K562 (cell line): ENCODE results near the gene ROBO1. TPM values are rescaled to one million over a fixed set of nuclear protein-coding genes. Genes with fewer than 3 reads are reported as not detected.

Experiments used
- ATAC-seq: fragments of 200-7000 bp; cut with Tn5 transposase; 3 replicates; pipeline ENCODE4 v1.9.1; 2020; ENCODE audit warnings: moderate library complexity
- BruUV-seq: library from RNA; stranded (reverse); fragments of 400-500 nt; replicated peaks from 2 replicates; lab custom pipeline; 2021; lab: Mats Ljungman, UMichigan
- CTCF ChIA-PET: fragments of 300-600 bp; formaldehyde crosslinking; extraction: SDS; loops from one replicate; lab custom pipeline; 2021; ENCODE audit warnings: low intra/inter-chr PET ratio; lab: Yijun Ruan, JAX
- POLR2A ChIA-PET: fragments of 300-600, 350-650 bp; sonication (Branson Sonifier 250); formaldehyde crosslinking; extraction: SDS; loops from one replicate; lab custom pipeline; 2021; ENCODE audit warnings: antibody characterized with exemption, inconsistent platforms; lab: Yijun Ruan, JAX
- DNase-seq, 4 experiments: peaks; one replicate each; pipeline versions ENCODE4 v3.0.0 to v3.0.0-alpha.2; 2011 to 2018; ENCODE audit warnings: low spot score in 3 of 4, mixed read lengths in 3 of 4; ENCODE audit errors: extremely low read depth in 1 of 4
- FAIRE-seq: peaks from 2 replicates; lab custom pipeline; 2011; peaks lifted over from hg19 to GRCh38; lab: Jason Lieb, UNC
- H2AFZ ChIP-seq: 2 replicates; pipeline ENCODE4 v1.6.0; 2011; ENCODE audit warnings: low read depth, low read length, control low read depth, inconsistent platforms
- H3K27ac ChIP-seq: fragments of 200-600 bp; 3 replicates; pipeline ENCODE4 v1.8.0; 2011; ENCODE audit warnings: low read depth, mild to moderate bottlenecking, control low read depth, inconsistent platforms, low read length, moderate library complexity, mixed read lengths; ENCODE audit errors: extremely low read depth
- H3K27me3 ChIP-seq, 2 experiments: fragments of 300-600 bp in 1 of 2; 2 replicates in 1 of 2; 3 replicates in 1 of 2; pipeline versions ENCODE4 v1.6.0 to v1.8.0; 2011; ENCODE audit warnings: inconsistent platforms in 2 of 2, low read length in 2 of 2, mild to moderate bottlenecking in 1 of 2, mixed read lengths in 1 of 2, moderate library complexity in 1 of 2; ENCODE audit not compliant: control insufficient read depth in 2 of 2, insufficient read depth in 2 of 2
- H3K36me3 ChIP-seq: fragments of 300-600 bp; 3 replicates; pipeline ENCODE4 v1.8.0; 2011; ENCODE audit warnings: mild to moderate bottlenecking, low read length, inconsistent platforms; ENCODE audit not compliant: control insufficient read depth, insufficient read depth
- H3K4me1 ChIP-seq, 2 experiments: fragments of 200-600 bp in 1 of 2; replicated peaks in 1 of 2; 2 replicates in 1 of 2; 3 replicates in 1 of 2; pipeline versions ENCODE4 v1.5.1 to v1.8.0; 2011; ENCODE audit warnings: inconsistent platforms in 2 of 2, low read length in 2 of 2, mild to moderate bottlenecking in 1 of 2, mixed read lengths in 1 of 2, moderate library complexity in 1 of 2; ENCODE audit not compliant: control insufficient read depth in 2 of 2, insufficient read depth in 2 of 2
- H3K4me2 ChIP-seq: 2 replicates; pipeline ENCODE4 v1.6.1; 2011; ENCODE audit warnings: low read length, control low read depth, inconsistent platforms, mixed read lengths; ENCODE audit not compliant: insufficient read depth
- H3K4me3 ChIP-seq: fragments of 200-600 bp; sonication (generic), shearing (Covaris generic); 2 replicates; pipeline ENCODE4 v1.5.1; 2016; ENCODE audit warnings: control low read depth, inconsistent platforms
- H3K79me2 ChIP-seq: fragments of 200-600 bp; 3 replicates; pipeline ENCODE4 v1.8.0; 2011; ENCODE audit warnings: low read length, inconsistent platforms; ENCODE audit not compliant: control insufficient read depth, insufficient read depth
- H3K9ac ChIP-seq, 2 experiments: 2 replicates each; pipeline versions ENCODE4 v1.6.0 to v1.6.1; 2011; ENCODE audit warnings: low read depth in 2 of 2, low read length in 2 of 2, control low read depth in 1 of 2, inconsistent platforms in 1 of 2, mild to moderate bottlenecking in 1 of 2, mixed read lengths in 1 of 2; ENCODE audit not compliant: insufficient read depth in 1 of 2
- H3K9me1 ChIP-seq: one replicate; pipeline ENCODE4 v1.6.0; 2011; ENCODE audit warnings: inconsistent platforms, mild to moderate bottlenecking, low read length, moderate library complexity; ENCODE audit not compliant: control insufficient read depth, insufficient read depth
- H3K9me3 ChIP-seq: replicated peaks from 2 replicates; pipeline ENCODE4 v1.5.1; 2011; ENCODE audit warnings: low read depth, low read length, inconsistent platforms; ENCODE audit not compliant: control insufficient read depth, insufficient read depth
- H4K20me1 ChIP-seq: replicated peaks from 2 replicates; pipeline ENCODE4 v1.6.1; 2011; ENCODE audit warnings: low read length, inconsistent platforms, mixed read lengths; ENCODE audit not compliant: control insufficient read depth, insufficient read depth
- ARID1B ChIP-seq: fragments of 450-650 bp; IDR thresholded peaks from 2 replicates; pipeline ENCODE4 v1.6.1; 2016; ENCODE audit warnings: antibody characterized with exemption, mild to moderate bottlenecking, inconsistent platforms
- JUNB ChIP-seq: fragments of 450-650 bp; formaldehyde crosslinking; conservative IDR thresholded peaks from 2 replicates; pipeline ENCODE4 v1.4.0; 2020; ENCODE audit warnings: mild to moderate bottlenecking
- KDM5B ChIP-seq: fragments of 200-600 bp; sonication (generic); IDR thresholded peaks from 2 replicates; pipeline ENCODE4 v1.6.1; 2012; ENCODE audit warnings: low read depth, mild to moderate bottlenecking, moderate library complexity, low read length, control low read depth, inconsistent platforms; ENCODE audit not compliant: insufficient replicate concordance
- MITF ChIP-seq: IDR thresholded peaks from 2 replicates; pipeline ENCODE4 v1.6.1; 2014; ENCODE audit warnings: antibody characterized with exemption
- MXI1 ChIP-seq: IDR thresholded peaks from 2 replicates; pipeline ENCODE4 v1.6.1; 2011; ENCODE audit warnings: low read depth, mild to moderate bottlenecking, improper control_type of control experiment, low read length
- POU5F1 ChIP-seq: fragments of 150-350 bp; IDR thresholded peaks from 2 replicates; pipeline ENCODE4 v1.6.1; 2014; ENCODE audit warnings: borderline replicate concordance, low read length, low read depth, mild to moderate bottlenecking; ENCODE audit not compliant: partially characterized antibody
- PRMT5 ChIP-seq: sonication (generic); formaldehyde crosslinking; IDR thresholded peaks from 2 replicates; pipeline ENCODE4 v1.5.0; 2020; ENCODE audit warnings: missing genetic modification reagents
- RBM39 ChIP-seq: fragments of 200-400 bp; formaldehyde crosslinking; optimal IDR thresholded peaks from 2 replicates; pipeline ENCODE3; 2018; ENCODE audit warnings: low read depth, low read length
- SMAD3 ChIP-seq: fragments of 450-650 bp; formaldehyde crosslinking; conservative IDR thresholded peaks from 2 replicates; pipeline ENCODE4 v1.4.0; 2020; ENCODE audit warnings: mild to moderate bottlenecking
- SNRNP70 ChIP-seq: fragments of 200-400 bp; formaldehyde crosslinking; optimal IDR thresholded peaks from 2 replicates; pipeline ENCODE3; 2017; ENCODE audit warnings: low read depth, low read length
- SREBF1 ChIP-seq: fragments of 150-350 bp; IDR thresholded peaks from 2 replicates; pipeline ENCODE4 v1.6.1; 2014; ENCODE audit warnings: antibody characterized with exemption, low read depth, low read length, borderline replicate concordance
- TFAM ChIP-seq: fragments of 250-450 bp; sonication (Bioruptor Pico); conservative IDR thresholded peaks from 2 replicates; pipeline ENCODE4 v1.5.0; 2021; ENCODE audit warnings: mild to moderate bottlenecking, moderate library complexity
- ZBTB1 ChIP-seq: sonication (generic); formaldehyde crosslinking; IDR thresholded peaks from 2 replicates; pipeline ENCODE4 v1.8.1; 2023; ENCODE audit warnings: missing genetic modification reagents, low read depth, mild to moderate bottlenecking, borderline replicate concordance
- ZNF280A ChIP-seq: fragments of 450-650 bp; IDR thresholded peaks from 2 replicates; pipeline ENCODE4 v1.6.1; 2018; ENCODE audit warnings: mild to moderate bottlenecking, low read depth; ENCODE audit not compliant: partially characterized antibody
- ZNF311 ChIP-seq: fragments of 250-450 bp; sonication (Bioruptor Pico); IDR thresholded peaks from 2 replicates; pipeline ENCODE4 v1.4.0; 2020; ENCODE audit warnings: mild to moderate bottlenecking, moderate library complexity
- ZNF398 ChIP-seq: fragments of 250-450 bp; sonication (Bioruptor Pico); IDR thresholded peaks from 2 replicates; pipeline ENCODE4 v1.8.0; 2021; ENCODE audit warnings: moderate library complexity, mild to moderate bottlenecking, inconsistent platforms
- WGBS: fragments of 100-300 bp; shearing (Covaris generic); methylation state at CpG from one replicate; pipeline ENCODE4 v1.1.6; 2016; ENCODE audit warnings: low coverage, mixed read lengths; ENCODE audit not compliant: insufficient coverage; ENCODE audit errors: missing lambda C conversion rate; 5-methylcytosine and 5-hydroxymethylcytosine counted together
- in situ Hi-C: fragments of 300-500 bp; cut with MboI; formaldehyde crosslinking; loops from 4 replicates; pipeline ENCODE4 v1.15.0; 2018; ENCODE audit warnings: inconsistent platforms, mixed read lengths
- intact Hi-C: fragments of 100-400 bp; cut with micrococcal nuclease; formaldehyde crosslinking; loops from 2 replicates; pipeline ENCODE4 v1.14.2; 2022
- polyA plus RNA-seq, 8 experiments: library from polyadenylated mRNA; depleted of rRNA in 4 of 8; stranded (reverse) in 5 of 8; unstranded in 3 of 8; fragments of >200 nt; fragmentation: Nextera tagmentation in 2 of 8; fragmentation: Illumina TruSeq in 1 of 8; extraction: Ambion mirVana in 2 of 8; extraction: Trizol in 1 of 8; gene quantifications; 2 replicates each; pipeline versions ENCODE4 v1.2.1 to v1.2.3, GENCODE V29; 2011 to 2014; ENCODE audit warnings: inconsistent platforms in 1 of 8, missing spikeins in 1 of 8
- total RNA-seq, 7 experiments: library from RNA; depleted of rRNA in 6 of 7; stranded (reverse); fragments of >200 nt in 6 of 7; fragmentation: Illumina TruSeq in 2 of 7; extraction: Trizol in 2 of 7; gene quantifications; 2 replicates each; pipeline versions ENCODE4 v1.2.1 to v1.2.3, GENCODE V29; 2011 to 2021; ENCODE audit warnings: low replicate concordance in 1 of 7

Gene ROBO1
- total and polyA plus RNA-seq, 9 of the 15 experiments (the other 6 are each of a cell fraction or from before 2014, with no cell fraction given): 0.01 to 0.53 (median 0.17) TPM; not detected in 5

- TF ChIP-seq ARID1B (no peak), SMAD3 (CRISPR knock-in tag) (no peak), KDM5B (no peak), MXI1 (no peak), JUNB (CRISPR knock-in tag) (no peak), SNRNP70 (no peak), SREBF1 (no peak), ZNF280A (no peak)
Measured at GRCh38 chr3:78846718-78847117, 921.1 kb downstream of the ROBO1 start (continued).

- no peak overlapping the region for H3K27ac ChIP-seq
- H3K9me3 ChIP-seq: no peaks in the 10 kb centered on the region
- H3K4me2 ChIP-seq: no peak overlapping the region
- no peaks in the 10 kb centered on the region for H3K4me1 ChIP-seq
- POLR2A ChIA-PET: no interaction called here
- CTCF ChIA-PET: no interaction called here
- no peaks in the 10 kb centered on the region for H3K79me2 ChIP-seq
- no peak for TF ChIP-seq POU5F1
- TF ChIP-seq ZNF311 (CRISPR knock-in tag): no peak
- no peak for TF ChIP-seq ZBTB1 (CRISPR knock-in tag)
- TF ChIP-seq PRMT5 (CRISPR knock-in tag): no peak
- no peak for TF ChIP-seq ZNF398 (CRISPR knock-in tag)
- TF ChIP-seq TFAM (CRISPR knock-in tag): no peak
- no peak for TF ChIP-seq RBM39
- no peak for TF ChIP-seq MITF
- no peak overlapping the region for H3K9ac ChIP-seq
- in situ Hi-C loops: no loop called here
- no peaks in the 10 kb centered on the region for H3K9me1 ChIP-seq
- no peaks in the 10 kb centered on the region for H3K27me3 ChIP-seq
- no peaks in the 10 kb centered on the region for H4K20me1 ChIP-seq
- WGBS: 0% methylated on average over 3 of the region's 3 CpGs
- intact Hi-C loops: no loop called here
- FAIRE-seq (no peak), DNase-seq (no peak), ATAC-seq (no peak)
- no peak overlapping the region for H3K4me3 ChIP-seq
- H3K36me3 ChIP-seq: no peaks in the 10 kb centered on the region
- no TSS peak for BruUV-seq
- no peak overlapping the region for H2AFZ ChIP-seq
Measured at GRCh38 chr3:78845605-78846004, 922.2 kb downstream of the ROBO1 start.
